ENCODE data around the gene AADACL3.
"Not testable (repeated sequence)": the region's sequence is repeated elsewhere in the genome, so short reads cannot be mapped to it uniquely, and the experiment has no call there.

AADACL3 gene

DNA sequence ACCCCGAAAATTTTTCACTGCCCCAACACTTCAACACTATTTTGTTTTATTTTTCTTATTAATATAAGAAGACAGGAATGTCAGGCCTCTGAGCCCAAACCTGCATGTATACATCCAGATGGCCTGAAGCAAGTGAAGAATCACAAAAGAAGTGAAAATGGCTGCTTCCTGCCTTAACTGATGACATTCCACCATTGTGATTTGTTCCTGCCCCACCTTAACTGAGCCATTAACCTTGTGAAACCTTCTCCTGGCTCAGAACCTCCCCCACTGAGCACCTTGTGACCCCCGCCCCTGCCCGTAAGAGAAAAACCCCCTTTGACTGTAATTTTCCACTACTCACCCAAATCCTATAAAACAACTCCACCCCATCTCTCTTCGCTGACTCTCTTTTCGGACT is 2.3 kb upstream of the AADACL3 start:
- DNase-seq (ENCODE audit: extremely low read depth in 1 of 2, low read depth in 1 of 2): not testable (repeated sequence)

DNA sequence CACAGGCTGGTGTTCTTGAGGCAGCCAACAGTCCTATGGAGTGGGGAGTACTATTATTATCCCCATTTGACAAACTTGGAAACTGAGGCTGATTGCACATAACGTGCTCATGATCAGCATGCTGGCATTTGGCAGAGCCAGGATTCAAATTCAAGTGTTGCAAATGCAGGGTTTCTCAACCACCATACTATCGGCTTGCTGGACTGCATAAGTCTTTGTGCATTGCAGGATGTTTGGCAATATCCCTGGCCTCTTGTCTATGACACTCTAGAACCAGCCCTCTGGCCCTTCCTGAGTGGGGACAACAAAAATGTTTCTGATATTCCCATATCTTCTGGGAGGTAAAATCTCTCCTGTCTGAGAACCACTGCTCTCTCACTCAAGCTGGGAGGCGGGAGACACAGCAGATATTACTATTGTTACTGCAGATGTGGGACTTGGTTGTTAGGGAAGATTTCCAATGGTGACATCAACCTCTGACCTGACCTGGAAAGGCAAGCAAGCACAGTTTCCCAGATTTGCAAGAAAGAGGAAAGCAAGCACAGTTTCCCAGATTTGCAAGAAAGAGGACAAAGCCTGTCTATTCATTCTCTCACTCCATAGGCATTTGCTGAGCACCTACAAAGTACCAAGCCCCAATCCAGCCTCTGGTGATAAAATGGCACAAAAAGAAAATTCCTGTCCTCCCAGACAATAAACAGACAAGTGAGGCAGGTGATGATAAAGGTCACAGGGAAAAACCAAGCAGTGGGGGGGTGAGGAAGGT is 1.0 kb upstream of the AADACL3 start:
- no peak for DNase-seq (ENCODE audit: extremely low read depth in 1 of 2, low read depth in 1 of 2)

DNA sequence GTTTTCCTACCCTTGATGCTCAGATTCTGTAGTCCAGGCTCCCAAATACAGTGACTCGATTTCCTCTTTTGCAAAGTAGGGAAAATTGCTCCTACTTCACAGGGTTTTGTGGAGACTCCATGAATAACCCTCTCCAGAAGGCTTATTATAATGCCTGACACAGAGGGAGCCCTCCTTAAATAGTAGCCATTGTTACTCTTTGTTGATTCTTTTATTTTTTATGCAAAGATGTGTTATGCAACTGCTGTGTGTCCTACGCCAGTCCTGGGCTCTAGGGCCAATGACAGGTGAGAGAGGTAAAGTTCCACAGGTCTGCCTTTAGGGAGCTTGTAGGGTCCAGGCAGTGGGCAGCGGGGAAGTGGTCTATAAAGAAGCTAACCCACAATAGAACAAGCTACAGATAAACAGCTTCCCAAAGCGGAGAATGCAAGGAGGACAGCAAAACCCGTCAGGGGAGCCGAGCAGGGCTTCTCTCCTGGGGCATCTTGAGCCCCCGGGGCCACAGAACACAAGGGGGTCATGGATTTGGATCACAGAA is 1.5 kb downstream of the AADACL3 start:
- no peak for DNase-seq (ENCODE audit: extremely low read depth in 1 of 2, low read depth in 1 of 2)

DNA sequence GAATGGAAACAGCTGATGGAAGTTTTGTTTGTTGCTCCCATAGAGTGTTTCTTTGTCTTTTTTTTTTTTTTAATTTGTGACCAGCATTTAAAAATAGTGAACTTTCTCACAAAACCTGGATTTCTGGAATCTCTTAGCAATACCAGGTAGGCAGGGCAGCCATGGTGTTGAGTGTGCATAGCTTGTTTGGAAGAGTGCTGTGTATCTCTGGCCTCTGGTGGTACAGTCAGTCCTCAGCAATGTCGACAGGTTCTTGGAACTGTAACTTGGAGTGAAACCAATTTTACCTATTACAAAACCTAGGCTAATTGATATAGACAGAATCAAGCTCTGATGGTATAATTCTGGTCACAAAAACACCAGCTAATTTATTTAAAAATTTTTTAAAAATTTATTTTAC is 6.7 kb downstream of the AADACL3 start:
- no peak for DNase-seq (ENCODE audit: extremely low read depth in 1 of 2, low read depth in 1 of 2)

DNA sequence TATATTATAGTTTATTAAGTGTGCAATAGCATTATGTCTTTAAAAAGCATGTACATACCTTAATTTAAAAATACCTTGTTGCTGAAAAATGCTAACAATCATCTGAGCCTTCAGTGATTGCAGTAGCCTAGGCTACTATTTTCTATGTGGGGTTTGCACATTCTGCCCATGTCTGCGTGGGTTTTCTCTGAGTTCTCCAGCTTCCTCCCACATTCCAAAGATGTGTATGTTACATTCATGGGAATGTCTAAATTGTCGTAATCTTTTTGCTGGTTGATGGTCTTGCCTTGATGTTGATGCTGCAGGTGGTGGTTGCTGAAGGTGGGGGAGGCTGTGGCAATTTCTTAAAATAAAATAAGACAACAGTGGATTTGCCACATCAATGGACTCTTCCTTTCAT is 12.5 kb downstream of the AADACL3 start:
- DNase-seq (ENCODE audit: extremely low read depth in 1 of 2, low read depth in 1 of 2): no peak

DNA sequence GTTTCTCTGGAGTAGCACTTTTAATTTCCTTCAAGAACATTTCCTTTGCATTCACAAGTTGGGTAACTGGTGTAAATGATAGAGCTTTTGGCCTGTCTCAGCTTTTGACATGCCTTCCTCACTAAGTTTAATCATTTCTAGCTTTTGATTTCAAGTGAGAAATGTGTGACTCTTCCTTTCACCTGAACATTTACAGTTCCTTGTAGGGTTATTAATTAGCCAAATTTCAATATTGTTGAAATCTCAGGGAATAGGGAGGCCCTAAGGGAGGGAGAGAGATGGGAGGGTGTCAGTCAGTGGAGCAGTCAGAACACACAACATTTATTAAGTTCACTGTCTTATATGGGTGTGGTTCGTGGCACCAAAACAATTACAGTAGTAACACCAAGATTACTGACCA is 14.2 kb downstream of the AADACL3 start:
- DNase-seq (ENCODE audit: extremely low read depth in 1 of 2, low read depth in 1 of 2): no peak

DNA sequence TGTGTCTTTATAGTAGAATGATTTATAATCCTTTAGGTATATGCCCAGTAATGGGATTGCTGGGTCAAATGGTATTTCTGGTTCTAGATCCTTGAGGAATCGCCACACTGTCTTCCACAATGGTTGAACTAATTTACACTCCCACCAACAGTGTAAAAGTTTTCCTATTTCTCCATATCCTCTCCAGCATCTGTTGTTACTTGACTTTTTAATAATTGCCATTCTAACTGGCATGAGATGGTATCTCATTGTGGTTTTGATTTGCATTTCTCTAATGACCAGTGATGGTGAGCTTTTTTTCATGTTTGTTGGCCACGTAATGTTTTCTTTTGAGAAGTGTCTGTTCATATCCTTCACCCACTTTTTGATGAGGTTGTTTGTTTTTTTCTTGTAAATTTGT is 15.2 kb downstream of the AADACL3 start:
- not testable (repeated sequence) for DNase-seq (ENCODE audit: extremely low read depth in 1 of 2, low read depth in 1 of 2)

DNA sequence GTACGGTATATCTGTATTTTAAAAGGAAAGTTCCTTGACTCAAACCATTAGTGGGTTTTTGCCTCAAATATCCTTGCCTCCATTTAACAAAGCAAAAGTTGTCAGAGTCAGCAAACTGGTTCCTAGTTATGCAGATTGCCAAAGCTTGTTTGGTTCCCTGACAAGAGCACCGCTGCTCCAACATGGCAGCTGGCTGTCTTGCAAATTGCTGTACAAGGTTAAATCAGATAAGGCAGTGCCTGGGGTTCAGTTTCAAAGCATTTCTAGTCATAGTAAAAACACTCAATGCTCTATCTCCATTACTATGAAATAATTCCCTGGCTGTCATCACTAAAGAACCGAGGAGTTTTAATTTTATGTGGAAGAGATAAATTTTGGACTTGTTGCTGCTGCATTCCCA is 18.7 kb downstream of the AADACL3 start:
- DNase-seq (ENCODE audit: extremely low read depth in 1 of 2, low read depth in 1 of 2): no peak

DNA sequence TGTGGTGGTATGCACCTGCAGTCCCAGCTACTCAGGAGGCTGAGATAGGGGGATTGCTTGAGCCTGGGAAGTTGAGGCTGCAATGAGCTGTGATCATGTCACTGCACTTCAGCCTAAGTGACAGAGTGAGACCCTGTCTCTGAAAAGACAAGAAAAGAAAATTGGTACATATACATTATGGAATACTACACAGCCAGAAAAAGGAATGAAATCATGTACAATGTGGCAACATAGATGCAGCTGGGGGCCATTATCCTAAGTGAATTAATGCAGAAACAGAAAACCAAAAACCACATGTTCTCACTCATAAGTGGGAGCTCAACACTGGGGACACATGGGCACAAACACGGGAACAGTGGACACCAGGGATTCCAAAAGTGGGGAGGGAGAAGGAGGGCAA is 23.0 kb downstream of the AADACL3 start:
- no peak for DNase-seq (ENCODE audit: extremely low read depth in 1 of 2, low read depth in 1 of 2)

DNA sequence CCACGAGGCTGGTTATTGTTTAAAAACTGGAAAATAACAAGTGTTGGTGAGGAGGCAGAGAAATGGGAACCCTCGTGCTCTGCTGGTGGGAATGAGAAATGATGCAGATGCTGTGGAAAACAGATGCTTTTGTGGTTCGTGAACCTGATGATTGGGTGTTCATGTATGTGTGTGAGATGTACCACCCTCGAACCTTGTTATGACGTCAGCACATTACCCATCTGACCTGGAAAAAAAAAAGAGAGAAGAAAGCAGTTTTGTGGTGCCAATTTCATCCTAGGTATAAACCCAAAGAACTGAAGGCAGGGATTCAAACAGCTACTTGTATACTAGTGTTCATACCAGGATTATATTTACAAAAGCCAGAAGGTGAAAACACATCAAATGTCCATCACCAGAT is 23.7 kb downstream of the AADACL3 start:
- no peak for DNase-seq (ENCODE audit: extremely low read depth in 1 of 2, low read depth in 1 of 2)

DNA sequence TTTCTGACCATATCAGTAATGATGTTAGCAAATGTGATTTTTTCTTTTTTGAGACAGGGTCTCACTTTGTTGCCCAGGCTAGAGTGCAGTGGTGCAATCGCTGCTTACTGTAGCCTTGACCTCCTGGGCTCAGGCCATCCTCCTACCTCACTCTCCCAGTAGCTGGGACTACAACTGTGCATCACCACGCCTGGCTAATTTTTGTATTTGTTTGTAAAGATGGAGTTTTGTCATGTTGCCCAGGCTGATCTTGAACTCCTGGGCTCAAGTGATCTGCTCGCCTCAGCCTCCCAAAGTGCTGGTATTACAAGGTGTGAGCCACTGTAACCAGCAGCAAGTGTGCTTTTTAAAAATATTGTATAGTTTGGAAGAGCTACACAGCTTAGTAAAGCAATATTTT is 26.0 kb downstream of the AADACL3 start:
- DNase-seq (ENCODE audit: extremely low read depth in 1 of 2, low read depth in 1 of 2): no peak

DNA sequence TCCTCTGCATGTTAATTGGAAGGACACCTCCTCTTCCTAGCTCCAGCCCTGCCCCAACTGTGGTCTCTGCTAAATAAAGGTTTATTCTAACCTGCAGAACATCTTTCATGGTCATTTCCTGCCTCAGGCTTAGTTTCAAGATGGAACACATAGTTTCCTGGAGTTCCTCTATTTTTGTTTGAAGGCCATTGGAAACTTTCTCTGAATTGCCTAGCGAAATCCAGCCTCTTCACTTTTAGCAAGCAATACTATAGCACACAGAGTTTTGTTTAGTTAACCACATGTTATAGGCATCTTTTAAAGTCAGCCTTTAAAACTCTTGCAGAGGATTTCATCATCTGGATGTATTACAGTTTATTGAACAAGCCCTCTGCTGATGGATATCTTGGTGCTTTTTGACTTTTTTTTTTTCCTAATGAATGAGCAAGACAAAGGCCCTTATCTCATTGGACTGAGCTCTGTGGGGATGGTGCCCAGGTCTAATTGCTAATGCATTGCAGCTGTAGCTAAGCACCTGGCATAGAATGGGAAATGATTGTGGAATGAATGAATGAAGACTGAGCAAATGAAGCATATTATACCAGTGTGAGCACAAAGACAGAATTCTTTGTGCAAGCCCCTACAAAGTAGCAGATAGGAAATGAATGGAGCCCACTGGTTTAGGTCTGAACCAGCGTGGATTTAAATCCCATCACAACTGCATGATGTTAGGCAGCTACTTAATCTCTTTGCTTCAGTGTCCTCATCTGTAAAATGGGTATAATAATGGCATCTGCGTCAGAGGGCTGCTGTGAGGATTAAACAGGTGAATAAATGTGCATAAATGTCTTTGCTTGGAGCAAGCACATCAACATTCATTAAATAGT is 29.4 kb downstream of the AADACL3 start:
- DNase-seq (ENCODE audit: extremely low read depth in 1 of 2, low read depth in 1 of 2): no peak

DNA sequence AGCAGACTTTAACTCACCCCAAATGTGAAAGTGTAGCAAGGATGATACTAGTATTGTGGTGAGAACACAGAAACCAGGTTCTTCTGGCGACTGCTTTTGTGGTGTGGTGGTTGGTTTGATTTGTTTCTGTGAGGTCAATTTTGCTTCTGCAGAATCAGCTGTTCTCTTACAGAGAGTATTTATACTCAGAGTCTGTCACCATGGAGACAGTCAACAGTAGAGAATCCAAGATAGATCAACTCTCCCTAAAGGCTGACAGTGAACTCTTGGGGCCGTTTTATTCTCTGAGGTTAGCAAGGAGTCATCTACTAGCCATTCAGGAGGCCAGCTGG is 30.0 kb downstream of the AADACL3 start, which contains the start of gene CFAP107:
CFAP107 (plus strand) TSS at position 209 of the 332 bp plus-strand sequence. CDS start 231 bp downstream, outside the sequence.
- no peak for DNase-seq (ENCODE audit: extremely low read depth in 1 of 2, low read depth in 1 of 2)

DNA sequence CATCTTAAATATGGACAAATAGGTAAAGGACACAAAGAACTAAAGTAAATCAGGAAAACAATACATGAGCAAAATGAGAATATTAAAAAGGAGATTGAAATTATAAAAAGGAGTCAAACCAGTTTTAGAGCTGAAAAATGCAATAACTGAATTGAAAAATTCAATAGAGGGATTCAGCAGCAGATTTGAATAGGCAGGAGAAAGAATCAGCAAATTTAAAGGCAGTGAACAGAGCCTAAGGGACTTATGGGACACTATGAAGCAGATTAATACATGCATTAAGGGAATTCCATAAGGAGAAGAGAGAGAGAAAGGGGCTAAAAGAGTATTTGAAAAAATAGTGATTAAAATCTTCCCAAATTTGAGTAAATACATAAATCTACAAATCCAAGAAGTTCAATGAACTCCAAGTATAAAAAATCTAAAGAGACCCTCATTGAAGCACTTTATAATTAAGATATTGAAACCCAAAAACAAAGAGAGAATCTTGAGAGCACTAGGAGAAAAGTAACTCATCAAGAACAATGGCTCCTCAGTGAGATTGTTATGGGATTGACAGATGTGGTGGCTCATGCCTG is 33.0 kb downstream of the AADACL3 start:
- no peak for DNase-seq (ENCODE audit: extremely low read depth in 1 of 2, low read depth in 1 of 2)

DNA sequence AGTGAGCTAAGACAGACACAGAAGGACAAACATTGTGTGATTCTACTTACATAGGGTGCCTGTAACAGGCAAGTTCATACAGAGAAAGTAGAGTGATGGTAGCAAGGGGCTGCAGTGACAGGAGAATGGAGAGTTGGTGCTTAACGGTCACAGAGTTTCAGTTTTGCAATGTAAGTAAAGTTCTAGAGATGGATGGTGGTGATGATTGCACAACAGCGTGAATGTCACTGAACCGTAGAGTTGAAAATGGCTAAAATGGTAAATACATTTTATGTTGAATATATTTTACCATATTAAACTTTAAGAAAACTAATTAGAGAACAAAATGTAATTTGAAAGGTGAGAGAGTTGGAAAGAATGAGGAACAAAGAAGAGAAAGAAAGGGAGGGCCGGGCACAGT is 38.8 kb downstream of the AADACL3 start:
- DNase-seq (ENCODE audit: extremely low read depth in 1 of 2, low read depth in 1 of 2): no peak

DNA sequence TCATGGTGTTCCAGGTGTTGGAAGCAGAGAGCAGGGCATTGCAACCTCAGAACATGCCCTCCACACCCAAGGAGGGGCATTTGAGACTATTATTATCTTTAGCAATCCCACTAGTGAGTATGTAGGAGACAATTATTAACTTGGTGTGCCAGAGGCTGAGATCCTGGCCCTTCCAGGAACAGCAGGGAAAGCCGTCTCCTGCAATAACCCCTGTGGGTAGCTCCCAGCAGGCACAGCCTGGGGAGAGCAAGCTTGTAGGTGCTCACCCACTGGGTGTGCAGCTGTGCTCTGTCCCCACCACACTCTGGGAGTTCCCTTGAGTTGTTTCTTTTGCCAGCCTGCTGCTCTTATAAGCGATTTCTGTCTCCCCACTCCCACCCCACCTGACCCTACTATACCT is 40.4 kb downstream of the AADACL3 start:
- no peak for DNase-seq (ENCODE audit: extremely low read depth in 1 of 2, low read depth in 1 of 2)

DNA sequence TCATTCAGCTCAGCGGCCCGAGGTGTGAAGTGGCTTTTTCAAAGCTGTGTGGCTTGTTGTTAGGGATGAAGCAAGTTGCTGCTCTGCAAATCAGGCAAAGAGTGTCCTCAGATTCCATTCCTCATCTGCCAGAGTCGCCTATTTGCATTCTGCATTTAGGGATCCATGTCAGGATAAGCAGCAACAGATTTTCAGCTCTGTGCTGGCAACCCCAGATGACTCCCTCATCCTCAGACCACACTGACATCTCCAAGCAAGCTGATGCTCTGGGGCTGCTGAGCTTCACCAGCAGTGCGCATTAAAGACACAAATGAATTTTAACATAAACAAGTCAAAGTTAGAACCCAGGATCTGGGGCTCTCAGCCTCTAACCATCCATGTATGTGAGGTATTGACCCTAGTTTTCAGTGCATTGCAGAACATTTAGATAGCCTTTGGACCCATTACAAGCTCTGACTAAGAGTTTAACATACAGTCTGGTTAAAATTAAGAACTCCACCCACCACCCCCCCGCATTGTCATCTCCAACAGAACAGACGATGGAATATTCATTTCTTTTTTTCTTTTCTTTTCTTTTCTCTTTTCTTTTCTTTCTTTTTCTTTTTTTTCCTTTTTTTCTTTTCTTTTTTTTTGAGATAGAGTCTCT is 41.0 kb downstream of the AADACL3 start:
- no peak for DNase-seq (ENCODE audit: extremely low read depth in 1 of 2, low read depth in 1 of 2)

DNA sequence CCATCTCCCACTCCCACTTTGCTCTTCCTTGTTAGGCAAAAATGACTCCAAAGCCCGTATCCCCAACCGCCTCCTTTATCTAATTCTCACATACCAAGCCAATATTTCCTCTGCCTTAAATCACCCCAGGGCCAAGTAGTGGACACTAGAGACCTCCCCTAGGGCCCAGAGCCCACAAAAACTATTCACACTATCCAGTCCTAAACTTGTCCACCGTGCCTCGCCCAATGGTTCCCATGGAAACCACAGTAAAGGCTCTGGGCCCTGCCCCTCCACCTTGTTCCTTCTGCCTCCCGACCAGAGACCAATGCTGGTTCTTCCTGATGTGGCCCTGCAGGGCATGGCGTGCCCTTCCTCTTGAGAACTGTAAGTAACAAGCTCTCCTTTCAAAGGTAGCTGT is 41.9 kb downstream of the AADACL3 start:
- DNase-seq (ENCODE audit: extremely low read depth in 1 of 2, low read depth in 1 of 2): no peak

DNA sequence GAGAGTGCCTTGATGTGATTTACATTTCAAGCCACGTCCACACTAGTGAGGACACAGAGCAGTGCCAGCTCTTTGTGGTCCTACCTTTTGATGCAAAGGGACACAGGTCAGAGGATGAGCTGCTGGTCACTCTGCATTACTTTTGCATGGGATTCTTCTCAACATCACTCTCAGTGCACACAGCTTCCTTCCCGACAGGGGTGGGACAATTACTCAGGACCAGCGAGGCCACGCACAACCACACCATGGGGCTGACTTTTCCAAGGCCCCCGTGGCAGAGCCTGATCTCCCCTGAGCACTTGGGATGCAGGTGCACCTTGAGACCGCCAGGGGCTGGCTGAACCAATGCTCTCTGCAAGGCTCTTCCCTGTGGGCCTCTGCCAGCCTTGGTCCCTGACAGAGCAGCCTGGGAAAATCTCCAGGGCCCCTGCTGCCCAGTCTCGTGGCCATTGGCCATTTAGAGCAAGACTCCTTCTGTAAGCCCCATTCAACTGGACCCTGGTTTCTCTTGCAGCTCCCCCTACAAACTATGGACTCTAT is 44.4 kb downstream of the AADACL3 start:
- DNase-seq (ENCODE audit: extremely low read depth in 1 of 2, low read depth in 1 of 2): no peak

DNA sequence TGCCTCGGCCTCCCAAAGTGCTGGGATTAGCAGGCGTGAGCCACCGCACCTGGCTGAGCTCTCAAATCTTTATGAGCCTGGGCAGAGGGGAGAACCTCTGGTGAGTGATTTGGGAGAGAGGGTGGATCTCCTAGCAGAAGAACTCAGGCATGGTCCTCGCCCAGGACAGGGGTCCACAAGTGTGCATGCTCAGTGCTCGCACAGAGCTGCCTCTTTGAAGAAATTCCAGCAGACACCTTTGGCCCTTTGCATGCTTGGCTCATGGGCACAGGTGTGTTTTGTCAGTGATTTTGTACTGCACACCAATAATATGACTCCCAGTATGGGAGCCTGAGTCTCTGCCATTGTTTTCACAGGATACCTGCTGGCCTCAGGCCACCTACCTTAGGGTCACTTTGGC is 45.9 kb downstream of the AADACL3 start:
- no peak for DNase-seq (ENCODE audit: extremely low read depth in 1 of 2, low read depth in 1 of 2)

DNA sequence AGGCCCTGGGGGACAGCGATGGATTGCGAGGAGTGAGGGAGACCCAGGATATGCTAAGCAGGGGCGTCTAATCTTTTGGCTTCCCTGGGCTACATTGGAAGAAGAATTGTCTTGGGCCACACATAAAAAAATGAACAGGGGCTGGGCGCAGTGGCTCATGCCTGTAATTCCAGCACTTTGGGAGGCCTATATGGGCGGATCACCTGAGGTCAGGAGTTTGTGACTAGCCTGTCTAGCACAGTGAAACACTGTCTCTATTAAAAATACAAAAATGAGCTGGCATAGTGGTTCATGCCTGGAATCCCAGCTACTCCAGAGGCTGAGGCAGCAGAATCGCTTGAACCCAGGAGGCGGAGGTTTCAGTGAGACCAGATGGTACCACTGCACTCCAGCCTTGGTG is 46.9 kb downstream of the AADACL3 start:
- no peak for DNase-seq (ENCODE audit: extremely low read depth in 1 of 2, low read depth in 1 of 2)

All from activated CD8-positive, alpha-beta memory T cell treated with anti-CD3 and anti-CD28 coated beads for 1 hour (primary cell).